WI38 (cell line): ENCODE measurements around the gene ZNF341.

Experiments
- H3K4me3 ChIP-seq: 2 replicates; pipeline ENCODE4 v1.5.1; 2011; ENCODE audit warnings: low read depth, mild to moderate bottlenecking, control low read depth, low read length
- CTCF ChIP-seq: IDR thresholded peaks from 2 replicates; pipeline ENCODE4 v1.5.1; 2012; ENCODE audit warnings: low read depth, mild to moderate bottlenecking, control low read depth, low read length

ZNF341 gene

GRCh38 chr20:33783256-33783655, 51.5 kb downstream of the ZNF341 start:
- TF ChIP-seq CTCF, result no peak
- no peak overlapping the region for H3K4me3 ChIP-seq

GRCh38 chr20:33783818-33784217, 52.0 kb downstream of the ZNF341 start:
- no peak overlapping the region for H3K4me3 ChIP-seq
- no peak for TF ChIP-seq CTCF

GRCh38 chr20:33784225-33784624, 52.4 kb downstream of the ZNF341 start:
- no peak for TF ChIP-seq CTCF

GRCh38 chr20:33785503-33785902, 53.7 kb downstream of the ZNF341 start:
- no peak for TF ChIP-seq CTCF
- no peak overlapping the region for H3K4me3 ChIP-seq

More at GRCh38 chr20:33784225-33784624, 52.4 kb downstream of the ZNF341 start:
- no peak overlapping the region for H3K4me3 ChIP-seq

GRCh38 chr20:33787253-33787891, 55.6 kb downstream of the ZNF341 start:
- no peak for TF ChIP-seq CTCF
- no peak overlapping the region for H3K4me3 ChIP-seq

- no peak for TF ChIP-seq CTCF
- H3K4me3 ChIP-seq, result no peak overlapping the region
These were observed 56.7 kb downstream of the ZNF341 start for GRCh38 chr20:33788351-33789049.

GRCh38 chr20:33789109-33789857, 57.5 kb downstream of the ZNF341 start:
- no peak for TF ChIP-seq CTCF
- H3K4me3 ChIP-seq, result no peak overlapping the region
